DMS153 (cell line): Measurements from ENCODE around the gene IL34.

Experiments used
- DNase-seq: peaks from one replicate; lab custom pipeline; 2025; lab: John Stamatoyannopoulos, UW

The IL34 gene

GRCh38 chr16:70689035-70689969 is 42.9 kb downstream of the IL34 start:
- DNase-seq, result peak; percentile 25

GRCh38 chr16:70689970-70690891 is 43.9 kb downstream of the IL34 start:
- no peak for DNase-seq

GRCh38 chr16:70691223-70692129 is 45.1 kb downstream of the IL34 start:
- no peak for DNase-seq

GRCh38 chr16:70692130-70692872 is 45.9 kb downstream of the IL34 start:
- DNase-seq, result no peak

GRCh38 chr16:70692873-70693671 is 46.7 kb downstream of the IL34 start:
- no peak for DNase-seq

GRCh38 chr16:70694088-70694867 is 47.9 kb downstream of the IL34 start:
- DNase-seq, result no peak

- DNase-seq, result no peak
Measured at GRCh38 chr16:70694868-70695218, 48.5 kb downstream of the IL34 start.

GRCh38 chr16:70695331-70696070 is 49.1 kb downstream of the IL34 start:
- peak; percentile 86 for DNase-seq

- no peak for DNase-seq
Measured at GRCh38 chr16:70696355-70696754, 50.0 kb downstream of the IL34 start.

- DNase-seq, result no peak
Measured at GRCh38 chr16:70696952-70697593, 50.7 kb downstream of the IL34 start.

- no peak for DNase-seq
Measured at GRCh38 chr16:70697594-70698170, 51.3 kb downstream of the IL34 start.

- no peak for DNase-seq
Measured at GRCh38 chr16:70698901-70699300, 52.5 kb downstream of the IL34 start.

GRCh38 chr16:70699696-70700095 is 53.3 kb downstream of the IL34 start:
- no peak for DNase-seq

GRCh38 chr16:70700101-70701020 is 54.0 kb downstream of the IL34 start:
- peak; percentile 74 for DNase-seq

- no peak for DNase-seq
Measured at GRCh38 chr16:70701036-70701435, 54.7 kb downstream of the IL34 start.

- DNase-seq, result no peak
Measured at GRCh38 chr16:70701596-70701995, 55.2 kb downstream of the IL34 start.

GRCh38 chr16:70701998-70702397 is 55.6 kb downstream of the IL34 start:
- DNase-seq, result peak; percentile 40
